HUDEP-2 (cell line): ENCODE data around the gene EDA.
"Not testable (repeated sequence)": the region's sequence is repeated elsewhere in the genome, so short reads cannot be mapped to it uniquely, and the experiment has no call there.

ENCODE experiments used
- DNase-seq, 76 experiments: peaks; one replicate each; lab custom pipeline; 2025; ENCODE audit not compliant: unreplicated experiment in 76 of 76; lab: John Stamatoyannopoulos, UW

EDA gene

DNA sequence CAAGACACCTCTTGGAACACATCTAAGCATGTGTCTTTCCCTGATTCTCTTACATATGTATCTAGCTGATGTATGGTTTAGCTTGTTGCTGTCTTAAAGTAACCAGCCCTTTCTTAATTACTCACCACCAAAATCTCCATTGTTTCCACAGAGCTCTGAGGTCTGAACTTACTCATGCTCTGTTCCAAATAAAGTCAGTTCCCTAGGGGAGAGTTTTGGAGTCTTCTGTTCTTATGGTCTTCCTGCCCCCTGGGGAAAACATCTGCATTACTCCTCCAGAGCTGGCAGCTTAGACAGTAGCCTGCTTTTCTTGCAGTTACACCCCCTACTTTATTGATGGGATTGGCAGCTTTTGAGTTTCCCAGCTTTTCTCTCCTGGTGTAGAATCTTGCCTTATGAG is 125.8 kb downstream of the EDA start:
- DNase-seq = no peak

DNA sequence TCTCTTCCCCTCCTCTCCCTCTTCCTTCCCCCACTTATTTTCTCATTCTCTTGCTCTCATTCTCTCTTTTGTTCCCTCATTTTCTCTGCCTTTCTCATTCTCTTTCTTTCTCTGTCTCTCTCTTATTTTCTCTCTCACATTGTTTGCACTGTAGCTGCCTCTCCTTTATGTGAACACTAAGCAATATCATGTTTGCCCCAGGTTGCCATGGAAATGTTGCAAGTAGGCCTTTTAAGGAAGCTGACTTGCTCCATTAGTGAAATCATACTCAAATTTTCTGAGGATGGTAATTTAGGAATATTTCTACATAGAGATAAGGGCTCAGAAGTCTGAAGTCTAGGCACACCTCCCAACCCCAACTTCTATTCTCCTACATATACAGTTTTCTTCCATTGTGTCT is 130.1 kb downstream of the EDA start:
- no peak for DNase-seq

DNA sequence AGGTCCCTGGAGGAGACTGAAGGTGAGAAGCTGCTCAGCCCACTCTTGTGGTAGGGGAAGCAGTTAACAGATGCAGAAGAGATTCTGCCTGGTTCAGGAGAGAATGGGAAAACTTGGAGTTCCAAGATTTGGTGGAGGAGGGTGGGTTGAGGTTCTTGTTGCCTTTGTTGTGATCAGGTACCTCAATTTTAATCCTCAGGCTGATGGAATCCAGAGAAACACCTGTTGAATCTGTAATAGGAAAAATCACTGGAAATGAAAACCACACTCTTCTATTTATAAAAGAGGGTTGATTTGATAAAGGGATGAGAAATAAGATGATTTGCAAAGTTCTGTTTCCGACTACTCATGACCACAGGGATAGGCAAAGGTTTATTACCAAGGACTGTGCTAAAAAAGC is 132.1 kb downstream of the EDA start:
- DNase-seq = no peak

DNA sequence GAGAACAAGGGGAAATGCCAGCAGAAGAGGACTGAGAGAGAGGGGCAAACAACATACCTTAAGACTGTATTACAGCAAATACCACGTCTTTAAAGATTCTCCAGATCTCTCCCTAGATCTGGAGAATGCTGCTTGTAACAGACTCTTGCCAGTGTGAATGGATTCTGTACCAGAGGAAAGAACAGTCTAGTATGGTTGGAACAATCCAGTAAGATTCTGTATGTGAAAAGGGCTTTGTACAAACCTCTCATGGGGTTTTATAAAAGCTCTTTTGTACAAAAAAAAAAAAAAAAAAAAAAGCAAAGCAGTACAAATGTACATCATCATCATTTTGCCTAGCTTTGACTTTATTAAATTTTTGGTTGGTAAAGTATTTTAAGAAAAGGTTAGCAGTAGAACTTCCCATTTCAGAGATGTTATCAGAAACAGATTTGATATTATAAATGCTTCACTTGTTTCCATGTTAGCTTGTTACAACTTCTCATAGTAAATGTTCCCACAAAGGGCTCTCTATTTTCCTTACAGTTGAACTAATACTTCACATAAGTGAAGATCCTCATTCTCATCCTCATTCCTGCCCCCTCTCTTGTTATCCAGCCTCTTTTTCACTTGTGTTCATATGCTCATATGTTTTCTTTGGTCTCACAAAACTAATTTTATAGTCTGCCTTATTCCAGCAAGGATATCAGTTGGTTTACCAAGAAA is 144.2 kb downstream of the EDA start:
- no peak for DNase-seq

DNA sequence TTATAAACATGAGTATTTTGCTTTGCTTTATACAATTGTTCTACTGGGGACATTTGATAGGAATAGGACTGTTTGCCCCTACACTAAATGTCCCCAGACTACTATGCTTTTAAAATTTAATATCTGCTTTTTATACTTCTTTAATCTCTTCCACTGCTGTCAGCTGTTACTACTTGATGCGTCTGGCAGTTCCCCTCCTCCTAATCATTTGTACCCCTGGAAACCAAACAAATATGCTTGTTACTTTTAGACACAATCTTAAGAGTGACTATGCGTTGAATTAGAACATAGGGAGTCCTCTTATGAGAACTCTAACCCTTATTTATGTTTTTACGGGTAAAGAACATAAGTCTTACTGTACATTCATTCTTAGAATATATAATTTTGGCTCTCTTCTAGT is 145.7 kb downstream of the EDA start:
- no peak for DNase-seq

DNA sequence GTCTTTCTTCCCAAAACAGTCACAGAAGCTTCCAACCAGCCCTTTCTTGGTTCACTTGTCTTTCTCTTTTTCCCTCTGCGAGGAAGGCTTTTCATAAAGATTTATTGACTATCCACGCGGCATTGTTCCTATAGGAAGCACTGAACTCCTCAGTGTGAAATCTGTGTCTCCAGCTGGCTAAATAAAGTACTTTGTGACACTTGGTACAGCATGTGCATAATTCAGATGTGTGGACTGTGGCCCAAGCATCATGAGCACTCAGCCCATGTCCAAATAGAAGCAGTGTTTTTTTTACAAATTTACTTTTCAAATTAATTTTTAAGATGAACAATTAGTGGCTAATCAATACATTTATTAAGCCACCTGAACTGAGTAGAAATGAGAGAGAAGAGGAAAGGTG is 146.4 kb downstream of the EDA start:
- DNase-seq = no peak

DNA sequence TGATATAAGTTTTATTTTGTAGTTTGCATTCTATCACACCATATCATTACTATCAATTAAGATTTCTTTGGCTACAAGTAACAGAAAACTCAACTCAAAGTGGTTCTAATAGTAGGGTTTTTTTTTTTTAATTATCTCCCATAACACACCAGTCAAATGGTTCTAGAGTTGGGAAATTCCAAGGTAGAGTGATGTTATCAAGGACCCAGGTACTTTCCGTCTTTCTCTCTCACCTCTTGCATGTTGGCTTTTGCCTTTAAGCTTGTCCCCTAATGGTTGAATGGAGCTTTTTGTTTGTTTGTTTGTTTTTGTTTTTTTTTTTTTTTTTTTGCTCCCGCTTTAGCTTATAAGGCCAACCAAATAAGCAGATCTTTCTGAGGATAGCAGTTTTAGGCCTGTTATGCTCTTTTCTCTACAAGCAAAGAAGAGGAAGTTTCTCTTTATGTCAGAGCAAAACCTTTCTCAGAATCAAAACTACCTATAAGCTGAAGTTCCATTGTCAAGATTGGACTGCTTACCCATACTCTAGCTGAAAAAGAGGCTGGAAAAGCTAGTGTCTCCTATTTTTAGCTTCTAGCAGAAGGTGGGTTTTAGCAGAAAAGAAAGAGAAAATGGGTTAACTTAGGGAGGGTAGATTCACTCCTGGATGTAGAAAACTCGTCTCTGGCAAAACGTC is 177.5 kb downstream of the EDA start:
- DNase-seq = no peak

DNA sequence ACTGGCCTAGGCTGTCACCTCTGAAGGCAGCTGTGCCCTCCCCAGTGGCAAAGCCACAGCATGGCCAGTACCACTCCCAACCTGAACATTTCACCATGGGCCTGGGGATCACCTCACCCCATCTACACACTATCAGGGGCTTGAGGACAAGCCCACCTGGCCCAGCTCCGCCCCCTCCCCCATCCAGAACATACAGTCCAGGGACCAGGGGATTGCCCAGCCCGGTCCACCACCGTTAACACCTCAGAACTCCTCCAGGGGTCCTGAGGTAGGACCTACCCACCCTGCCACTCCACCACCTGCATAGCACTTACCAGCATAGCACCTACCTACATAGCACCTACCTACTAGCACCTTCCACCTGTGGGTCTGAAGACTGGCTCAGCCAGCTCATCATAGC is 179.8 kb downstream of the EDA start:
- DNase-seq = no peak

DNA sequence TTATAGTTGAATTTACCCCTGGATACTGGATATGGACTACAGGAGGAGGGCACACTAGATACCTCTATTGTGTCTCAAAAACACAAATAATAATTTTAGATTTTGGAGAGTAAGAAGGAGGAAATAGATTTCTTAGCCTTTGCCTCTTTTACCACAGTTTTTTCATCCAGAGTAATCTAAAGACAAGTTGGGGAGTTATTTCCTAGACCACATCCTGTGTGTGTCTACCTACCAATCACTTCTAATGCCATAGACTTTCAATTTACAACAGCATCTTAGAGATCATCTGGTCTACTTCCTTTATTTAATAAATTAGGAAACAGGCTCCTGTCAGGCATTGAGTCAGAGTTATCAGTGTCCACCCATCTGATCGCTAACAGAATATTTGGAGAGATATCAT is 191.5 kb downstream of the EDA start:
- no peak for DNase-seq

DNA sequence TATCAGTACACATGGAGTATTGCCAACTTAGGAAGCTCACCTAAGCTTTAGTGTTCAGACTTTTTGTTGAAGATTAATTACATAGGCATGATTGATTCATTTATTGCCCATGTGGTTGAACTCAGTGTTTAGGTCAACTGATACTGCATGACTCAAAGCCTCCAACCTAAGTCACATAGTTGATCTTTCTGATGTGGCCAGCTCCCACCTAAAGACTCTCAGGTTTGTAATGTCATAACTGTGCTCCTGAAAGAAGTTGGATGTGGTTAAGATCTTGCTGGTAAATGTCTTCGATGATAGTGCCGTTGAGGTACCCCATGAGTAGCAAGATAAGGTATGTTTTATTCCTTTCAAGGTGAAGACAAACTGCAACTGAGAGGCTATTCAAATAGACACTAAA is 192.5 kb downstream of the EDA start:
- no peak for DNase-seq

DNA sequence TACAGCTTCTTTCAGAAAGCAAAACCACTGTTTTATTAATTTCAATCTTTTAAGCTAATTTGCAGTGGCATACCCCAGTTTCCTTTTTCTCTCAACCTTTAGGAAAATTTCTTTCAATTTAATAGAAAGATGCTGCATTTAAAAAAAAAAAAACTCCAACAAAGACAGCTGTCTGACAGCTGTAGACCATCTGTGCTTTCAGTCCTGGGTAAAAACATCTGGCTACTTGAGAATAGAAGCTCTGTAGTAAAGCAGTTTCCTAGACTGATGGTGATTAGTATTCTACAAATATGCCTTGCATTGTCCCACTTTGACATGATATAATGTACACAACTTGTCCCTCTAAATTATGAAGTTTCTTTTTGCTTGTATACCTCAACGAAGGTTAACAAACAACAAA is 197.8 kb downstream of the EDA start:
- no peak for DNase-seq

DNA sequence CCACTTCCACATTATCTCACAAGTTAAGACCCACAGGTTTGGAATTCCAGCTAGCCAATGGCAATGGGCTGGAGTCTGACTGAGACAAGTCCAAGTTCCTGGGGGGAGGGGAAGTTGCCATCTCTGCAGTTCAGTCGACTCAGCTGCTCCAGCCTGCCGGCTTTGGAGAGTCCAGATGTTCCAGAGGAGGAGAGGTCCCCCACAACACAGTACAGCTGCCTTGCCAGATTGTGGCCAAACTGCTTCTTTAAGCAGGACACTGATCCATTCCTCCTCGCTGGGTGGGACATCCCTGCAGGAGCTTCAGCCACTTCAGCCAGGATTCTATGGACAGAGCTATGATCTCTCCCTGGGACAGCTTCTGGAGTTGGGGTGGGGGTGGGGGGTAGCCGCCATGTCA is 199.2 kb downstream of the EDA start:
- DNase-seq = no peak

DNA sequence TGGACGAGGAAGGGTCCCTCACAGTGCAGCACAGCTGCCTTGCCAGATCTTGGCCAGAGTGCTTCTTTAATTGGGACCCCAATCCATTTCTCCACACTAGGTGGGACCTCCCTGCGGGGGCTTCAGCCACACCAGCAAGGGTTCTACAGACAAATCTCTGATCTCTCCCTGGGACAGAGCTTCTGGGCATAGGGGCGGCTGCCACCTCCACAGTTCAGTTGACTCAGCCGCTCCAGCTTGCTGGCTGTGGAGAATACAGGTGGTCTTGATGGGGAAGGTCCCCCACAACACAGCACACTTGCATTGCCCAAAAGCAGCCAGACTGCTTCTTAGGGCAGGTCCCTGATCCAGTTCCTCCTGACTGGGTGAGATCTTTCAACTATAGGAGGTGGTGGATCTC is 199.6 kb downstream of the EDA start:
- DNase-seq = no peak

DNA sequence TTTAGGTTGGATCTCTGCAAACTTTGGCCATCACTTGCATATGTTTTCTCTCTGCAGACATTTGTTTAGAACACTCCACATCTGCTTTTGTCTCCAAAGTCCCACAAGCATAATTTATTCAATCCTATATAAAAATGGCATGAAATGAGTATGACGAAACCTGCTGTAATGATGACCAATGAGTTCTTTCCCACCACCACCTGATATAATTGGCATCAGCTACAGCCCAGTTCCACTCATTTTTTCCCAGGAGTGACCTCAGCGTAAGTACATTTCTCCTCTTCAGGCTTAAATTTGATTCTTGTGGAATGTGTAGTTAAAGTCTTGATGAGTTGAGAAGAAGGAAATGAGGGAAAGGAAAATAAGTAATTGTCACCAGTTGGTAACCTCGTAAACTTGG is 228.7 kb downstream of the EDA start:
- no peak for DNase-seq

DNA sequence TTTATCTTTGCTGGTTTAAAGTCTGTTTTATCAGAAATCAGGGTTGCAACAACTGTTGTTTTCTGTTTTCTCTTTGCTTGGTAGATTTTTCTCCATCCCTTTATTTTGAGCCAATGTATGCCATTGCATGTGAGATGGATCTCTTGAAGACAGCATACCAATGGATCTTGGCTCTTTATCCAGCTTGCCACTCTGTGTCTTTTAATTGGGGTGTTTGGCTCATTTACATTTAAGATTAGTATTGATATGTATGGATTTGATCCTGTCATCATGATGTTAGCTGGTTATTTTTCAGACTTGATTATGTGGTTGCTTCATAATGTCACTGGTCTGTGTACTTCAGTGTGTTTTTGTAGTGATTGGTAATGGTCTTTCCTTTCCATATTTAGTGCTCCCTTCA is 244.1 kb downstream of the EDA start:
- DNase-seq = not testable (repeated sequence)

DNA sequence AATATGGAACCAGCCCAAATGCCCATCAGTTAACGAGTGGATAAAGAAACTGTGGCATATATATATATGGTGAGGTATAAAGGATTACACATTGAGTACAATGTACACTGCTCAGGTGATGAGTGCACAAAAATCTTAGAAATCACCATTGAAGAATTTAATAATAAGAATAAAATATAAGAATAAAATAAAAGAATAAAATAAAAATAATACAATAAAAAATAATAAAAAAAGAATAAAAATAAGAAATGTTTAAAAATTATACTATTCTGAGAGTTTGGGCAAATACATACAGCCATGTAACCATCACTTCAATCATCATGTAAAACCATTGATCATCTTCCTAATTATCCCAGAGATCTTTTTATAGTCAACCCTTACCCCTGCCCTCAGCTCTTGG is 260.3 kb downstream of the EDA start:
- no peak for DNase-seq

DNA sequence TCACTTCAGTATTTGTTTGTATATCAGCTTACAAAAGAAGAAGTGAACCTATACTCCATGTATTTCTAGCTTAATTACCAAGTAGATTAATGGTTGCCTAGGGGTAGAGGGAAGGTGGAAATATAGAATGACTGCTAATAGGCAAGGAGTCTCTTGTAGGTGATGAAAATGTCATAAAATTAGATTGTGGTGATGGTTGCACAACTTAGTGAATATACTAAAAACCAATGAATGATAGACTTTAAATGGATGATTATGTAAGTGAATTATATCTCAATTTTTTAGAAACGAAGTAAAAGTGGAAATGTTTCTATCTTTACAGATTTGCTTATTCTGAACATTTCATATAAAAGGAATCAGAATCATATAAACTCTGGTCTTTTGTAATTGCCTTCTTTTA is 268.3 kb downstream of the EDA start:
- DNase-seq = no peak

DNA sequence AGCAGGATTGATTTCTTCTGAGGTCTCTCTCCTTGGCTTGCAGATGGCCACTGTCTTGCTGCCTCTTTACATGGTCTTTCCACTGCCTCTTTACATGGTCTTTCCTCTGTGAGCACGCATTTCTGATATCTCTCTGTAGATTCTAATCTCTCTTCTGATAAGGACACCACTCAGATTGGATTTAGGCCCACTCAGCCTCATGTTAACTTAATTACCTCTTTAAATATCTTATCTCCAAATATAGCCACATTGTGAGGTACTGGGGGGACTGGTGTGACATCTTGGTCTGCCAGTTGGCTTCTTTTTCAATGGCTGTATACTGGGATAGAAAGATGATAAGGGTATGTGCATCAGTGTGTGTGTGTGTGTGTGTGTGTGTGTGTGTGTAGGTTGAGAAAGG is 280.1 kb downstream of the EDA start:
- DNase-seq = no peak

DNA sequence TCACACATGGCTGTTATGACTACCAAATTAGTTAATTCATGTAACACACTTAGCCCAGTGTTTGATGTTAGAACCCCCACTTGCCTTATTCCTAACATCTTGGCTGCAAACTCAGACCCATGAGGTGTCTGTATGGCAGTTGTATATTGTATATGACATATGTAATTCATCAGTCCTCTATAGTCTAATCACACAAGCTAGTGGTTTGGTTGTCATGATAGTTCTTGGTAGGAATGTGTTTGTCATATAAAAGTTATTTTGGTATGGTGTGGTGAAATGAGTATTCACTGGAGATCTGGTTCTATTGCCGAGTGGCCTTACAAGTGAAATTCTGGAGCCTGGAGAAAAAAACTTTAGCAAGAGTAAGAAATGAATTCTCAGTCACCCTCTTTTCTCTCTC is 284.6 kb downstream of the EDA start:
- DNase-seq = no peak

DNA sequence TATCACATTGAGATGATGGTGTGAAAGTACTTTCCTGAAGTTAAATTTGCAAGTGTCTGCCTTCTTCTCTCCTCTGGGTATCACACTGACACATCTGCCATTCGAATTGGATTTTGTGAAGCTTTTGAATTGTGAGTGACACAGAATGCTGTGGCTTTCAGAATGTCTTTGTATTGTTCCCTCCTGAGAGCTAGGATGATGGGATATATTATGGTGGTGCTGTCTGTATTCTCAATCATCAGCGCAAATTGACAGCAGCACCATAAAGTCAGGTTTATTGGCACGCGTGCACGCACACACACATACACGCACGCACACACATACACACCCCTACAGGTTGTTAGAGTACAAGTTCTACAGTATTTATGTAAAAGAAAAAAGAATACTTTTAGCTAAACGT is 290.5 kb downstream of the EDA start:
- no peak for DNase-seq

DNA sequence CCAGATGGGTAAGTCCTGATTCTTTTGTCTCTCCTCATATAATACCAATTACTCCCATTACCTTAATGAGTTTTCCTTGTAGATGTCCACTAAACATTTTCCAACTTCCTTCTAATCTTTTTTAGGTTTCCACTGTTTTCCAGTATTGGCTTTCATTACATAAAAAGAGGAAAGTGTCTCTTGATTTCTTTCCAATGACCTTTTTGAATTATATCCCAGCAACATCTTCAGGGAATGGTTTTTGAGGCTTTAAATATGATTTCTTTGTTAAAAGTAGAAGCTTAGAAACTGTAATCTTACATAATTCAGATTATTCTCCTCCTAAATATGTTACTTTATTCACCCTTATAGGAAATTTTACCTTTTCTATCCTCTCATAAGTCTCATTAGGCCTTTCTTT is 298.9 kb downstream of the EDA start:
- DNase-seq = no peak

DNA sequence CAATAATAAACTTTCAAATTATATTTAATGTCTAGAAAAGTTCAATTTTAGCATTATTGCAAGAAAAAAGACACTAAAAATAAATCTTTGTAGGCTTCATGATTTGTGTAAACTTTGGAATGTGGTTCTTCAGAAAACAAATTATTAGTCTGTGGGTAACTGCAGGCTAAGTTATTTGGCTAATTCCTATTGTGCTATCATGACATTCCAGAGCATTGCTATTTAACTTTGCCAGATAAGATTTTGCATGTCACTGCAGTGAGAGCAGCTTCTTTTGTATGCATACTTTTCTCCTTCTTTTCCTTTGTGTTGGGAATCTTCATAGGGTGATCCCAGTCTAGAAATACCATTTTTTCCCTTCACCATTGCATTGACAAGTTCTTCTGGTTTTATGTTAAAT is 303.8 kb downstream of the EDA start:
- no peak for DNase-seq

DNA sequence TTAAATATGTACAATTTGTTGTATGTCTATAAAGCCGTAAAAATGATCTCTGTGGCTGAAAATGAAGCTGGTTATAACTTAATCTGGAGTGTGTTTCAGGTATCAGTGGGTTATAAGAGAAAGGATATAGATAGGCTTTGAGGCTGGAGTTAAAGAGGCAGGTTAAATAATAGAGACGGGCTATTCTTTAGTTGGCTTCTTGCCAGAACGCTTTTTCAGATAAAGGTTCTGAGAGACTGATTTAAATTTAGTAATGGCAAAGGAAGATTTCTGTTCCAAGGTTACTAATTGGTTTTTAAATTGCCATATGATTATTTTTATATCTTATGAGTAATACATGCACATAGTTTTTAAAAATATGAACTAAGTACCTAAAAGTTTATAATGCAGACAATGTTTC is 316.4 kb downstream of the EDA start:
- no peak for DNase-seq
